DOHH2 (cell line): ENCODE measurements around the gene GANC.

ENCODE experiments used
- H3F3A ChIP-seq: fragments of 200-600 bp; sonication (generic), shearing (Covaris generic); 2 replicates; pipeline ENCODE4 v1.6.0; 2016; ENCODE audit warnings: antibody characterized with exemption, mild to moderate bottlenecking; ENCODE audit not compliant: control insufficient read depth, insufficient read depth
- H3K27ac ChIP-seq: fragments of 200-600 bp; sonication (generic); 2 replicates; pipeline ENCODE4 v1.5.1; 2014; ENCODE audit warnings: low read depth, mild to moderate bottlenecking, low read length, moderate library complexity
- H3K27me3 ChIP-seq: fragments of 200-600 bp; sonication (generic); 2 replicates; pipeline ENCODE4 v1.6.1; 2014; ENCODE audit warnings: mild to moderate bottlenecking, low read length, mixed read lengths; ENCODE audit not compliant: control insufficient read depth
- H3K36me3 ChIP-seq: fragments of 200-600 bp; sonication (generic); 2 replicates; pipeline ENCODE4 v1.6.1; 2014; ENCODE audit warnings: mild to moderate bottlenecking, low read length, moderate library complexity, mixed read lengths; ENCODE audit not compliant: control insufficient read depth
- H3K4me1 ChIP-seq: fragments of 200-600 bp; sonication (generic); 2 replicates; pipeline ENCODE4 v1.6.1; 2014; ENCODE audit warnings: mild to moderate bottlenecking, low read length, mixed read lengths; ENCODE audit not compliant: control insufficient read depth
- H3K4me2 ChIP-seq: fragments of 200-600 bp; sonication (generic); 2 replicates; pipeline ENCODE4 v1.6.0; 2014; ENCODE audit warnings: mild to moderate bottlenecking, low read length, moderate library complexity
- H3K4me3 ChIP-seq: fragments of 200-600 bp; sonication (generic); 2 replicates; pipeline ENCODE4 v1.5.1; 2014; ENCODE audit warnings: mild to moderate bottlenecking, low read length, mixed read lengths
- H3K79me2 ChIP-seq: fragments of 200-600 bp; sonication (generic); 2 replicates; pipeline ENCODE4 v1.6.1; 2014; ENCODE audit warnings: mild to moderate bottlenecking, low read length, mixed read lengths; ENCODE audit not compliant: control insufficient read depth
- H3K9me2 ChIP-seq: fragments of 200-600 bp; sonication (generic); replicated peaks from 2 replicates; pipeline ENCODE4 v1.6.1; 2014; ENCODE audit warnings: mild to moderate bottlenecking, low read length, mixed read lengths; ENCODE audit not compliant: control insufficient read depth
- H3K9me3 ChIP-seq: fragments of 200-600 bp; sonication (generic); 2 replicates; pipeline ENCODE4 v1.6.1; 2014; ENCODE audit warnings: antibody characterized with exemption, low read length, mixed read lengths; ENCODE audit not compliant: control insufficient read depth, insufficient read depth
- H4K20me1 ChIP-seq: fragments of 200-600 bp; sonication (generic); 2 replicates; pipeline ENCODE4 v1.6.0; 2014; ENCODE audit warnings: low read depth, mild to moderate bottlenecking, antibody characterized with exemption, low read length, moderate library complexity; ENCODE audit not compliant: control insufficient read depth, insufficient read depth
- CTCF ChIP-seq: fragments of 200-600 bp; sonication (generic); IDR thresholded peaks from one replicate; pipeline ENCODE4 v1.5.1; 2014; ENCODE audit warnings: antibody characterized with exemption, mild to moderate bottlenecking, low read depth, low read length; ENCODE audit not compliant: poor library complexity, severe bottlenecking
- EZH2phosphoT487 ChIP-seq: fragments of 200-600 bp; sonication (generic); IDR thresholded peaks from 2 replicates; pipeline ENCODE4 v1.6.1; 2017; ENCODE audit warnings: borderline replicate concordance, mild to moderate bottlenecking, antibody characterized with exemption, low read length, moderate library complexity, mixed read lengths

Gene GANC

GRCh38 chr15:42345504-42345903 lies 72.5 kb downstream of the GANC start:
- Histone ChIP-seq H3K79me2 (no peaks in the 10 kb centered on the region), H3K36me3 (no peaks in the 10 kb centered on the region), H3K4me1 (no peaks in the 10 kb centered on the region), H3K9me3 (no peaks in the 10 kb centered on the region), H3K4me2 (no peak overlapping the region), H3K27me3 (no peaks in the 10 kb centered on the region), H3F3A (no peaks in the 10 kb centered on the region), H3K27ac (no peak overlapping the region), H3K9me2 (no peaks in the 10 kb centered on the region), H4K20me1 (no peaks in the 10 kb centered on the region; the same call in 1 of the 2 replicates), H3K4me3 (no peak overlapping the region)
- no peak for TF ChIP-seq CTCF
- TF ChIP-seq EZH2phosphoT487 = no peak

- Histone ChIP-seq H3K4me1 (no peaks in the 10 kb centered on the region), H3K9me2 (no peaks in the 10 kb centered on the region), H3K79me2 (no peaks in the 10 kb centered on the region), H3K4me2 (no peak overlapping the region), H4K20me1 (no peaks in the 10 kb centered on the region; the same call in 1 of the 2 replicates), H3F3A (no peaks in the 10 kb centered on the region), H3K9me3 (no peaks in the 10 kb centered on the region), H3K36me3 (no peaks in the 10 kb centered on the region), H3K27me3 (no peaks in the 10 kb centered on the region), H3K27ac (no peak overlapping the region), H3K4me3 (no peak overlapping the region)
- TF ChIP-seq CTCF (no peak), EZH2phosphoT487 (no peak)
These were observed 75.1 kb downstream of the GANC start for GRCh38 chr15:42348083-42348482.

GRCh38 chr15:42349186-42349585 lies 76.2 kb downstream of the GANC start:
- no peaks in the 10 kb centered on the region for H3K79me2 ChIP-seq
- no peak overlapping the region for H3K4me2 ChIP-seq
- H3F3A ChIP-seq = no peaks in the 10 kb centered on the region
- H3K4me1 ChIP-seq = no peaks in the 10 kb centered on the region
- no peak overlapping the region for H3K27ac ChIP-seq
- no peaks in the 10 kb centered on the region for H3K36me3 ChIP-seq
- no peaks in the 10 kb centered on the region for H3K9me2 ChIP-seq
- no peaks in the 10 kb centered on the region for H3K27me3 ChIP-seq
- no peak overlapping the region for H3K4me3 ChIP-seq
- H4K20me1 ChIP-seq = no peaks in the 10 kb centered on the region; the same call in 1 of the 2 replicates
- TF ChIP-seq CTCF (no peak), EZH2phosphoT487 (no peak)
- H3K9me3 ChIP-seq = no peaks in the 10 kb centered on the region

- H3K4me1 ChIP-seq = no peaks in the 10 kb centered on the region
- no peak overlapping the region for H3K4me3 ChIP-seq
- H3K36me3 ChIP-seq = no peaks in the 10 kb centered on the region
- H3K27ac ChIP-seq = no peak overlapping the region
- no peak overlapping the region for H3K4me2 ChIP-seq
- H3K79me2 ChIP-seq = no peaks in the 10 kb centered on the region
- TF ChIP-seq EZH2phosphoT487 = no peak
- TF ChIP-seq CTCF = no peak
- H3F3A ChIP-seq = no peaks in the 10 kb centered on the region
- no peaks in the 10 kb centered on the region for H3K9me2 ChIP-seq
- H3K9me3 ChIP-seq = no peaks in the 10 kb centered on the region
- H4K20me1 ChIP-seq = no peaks in the 10 kb centered on the region
- no peaks in the 10 kb centered on the region for H3K27me3 ChIP-seq
These were observed 79.4 kb downstream of the GANC start for GRCh38 chr15:42352401-42352800.
